Measurements from ENCODE around the gene RNASEL. TPM values are rescaled to one million over a fixed set of nuclear protein-coding genes. Genes with fewer than 3 reads are reported as not detected.

The RNASEL gene
- polyA plus RNA-seq, 1 of the 3 experiments (the other 2 are of a cell fraction), result not detected

GRCh38 chr1:182589520-182589919 is 464 bp upstream of the RNASEL start (continued):
- TF ChIP-seq, protein P1, sequence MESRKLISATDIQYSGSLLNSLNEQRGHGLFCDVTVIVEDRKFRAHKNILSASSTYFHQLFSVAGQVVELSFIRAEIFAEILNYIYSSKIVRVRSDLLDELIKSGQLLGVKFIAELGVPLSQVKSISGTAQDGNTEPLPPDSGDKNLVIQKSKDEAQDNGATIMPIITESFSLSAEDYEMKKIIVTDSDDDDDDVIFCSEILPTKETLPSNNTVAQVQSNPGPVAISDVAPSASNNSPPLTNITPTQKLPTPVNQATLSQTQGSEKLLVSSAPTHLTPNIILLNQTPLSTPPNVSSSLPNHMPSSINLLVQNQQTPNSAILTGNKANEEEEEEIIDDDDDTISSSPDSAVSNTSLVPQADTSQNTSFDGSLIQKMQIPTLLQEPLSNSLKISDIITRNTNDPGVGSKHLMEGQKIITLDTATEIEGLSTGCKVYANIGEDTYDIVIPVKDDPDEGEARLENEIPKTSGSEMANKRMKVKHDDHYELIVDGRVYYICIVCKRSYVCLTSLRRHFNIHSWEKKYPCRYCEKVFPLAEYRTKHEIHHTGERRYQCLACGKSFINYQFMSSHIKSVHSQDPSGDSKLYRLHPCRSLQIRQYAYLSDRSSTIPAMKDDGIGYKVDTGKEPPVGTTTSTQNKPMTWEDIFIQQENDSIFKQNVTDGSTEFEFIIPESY (IDR thresholded peaks at IDR 0.05; ENCODE audit: borderline replicate concordance, low read depth), result no peak
- no peak for TF ChIP-seq TEAD4 (IDR thresholded peaks at IDR 0.05; ENCODE audit: borderline replicate concordance, insufficient read depth)

GRCh38 chr1:182587666-182588499 is 1.2 kb downstream of the RNASEL start:
- ChIA-PET CTCF (interaction anchor here (1.0 to 4.6 kb wide), 3 partner anchors 9 to 196 kb away, joined by 4 to 40 read pairs (median 19); no protein-coding TSS in a partner anchor), POLR2A (no interaction called here)
- no peak overlapping the region for H3K27ac ChIP-seq (ENCODE audit: low read depth in 2 of 2, low read length in 1 of 2)
- H3K79me2 ChIP-seq (ENCODE audit: insufficient read depth), result no peaks in the 10 kb centered on the region
- H3K4me1 ChIP-seq (ENCODE audit: control insufficient read depth in 1 of 2, insufficient read depth in 2 of 2, low read depth in 1 of 2, low read length in 1 of 2), result no peaks in the 10 kb centered on the region
- no peaks in the 10 kb centered on the region; the same call in 1 of the 2 replicates for H3K27me3 ChIP-seq (ENCODE audit: insufficient read depth)
- no peaks in the 10 kb centered on the region for H3K9me2 ChIP-seq
- H3F3A ChIP-seq (replicated peaks; ENCODE audit: insufficient read depth), result no peaks in the 10 kb centered on the region
- TF ChIP-seq YY1 (IDR thresholded peaks at IDR 0.05; ENCODE audit: low read depth), result no peak
- TF ChIP-seq NFIC (IDR thresholded peaks at IDR 0.05; ENCODE audit: borderline replicate concordance), result no peak
- TF ChIP-seq, protein P2, sequence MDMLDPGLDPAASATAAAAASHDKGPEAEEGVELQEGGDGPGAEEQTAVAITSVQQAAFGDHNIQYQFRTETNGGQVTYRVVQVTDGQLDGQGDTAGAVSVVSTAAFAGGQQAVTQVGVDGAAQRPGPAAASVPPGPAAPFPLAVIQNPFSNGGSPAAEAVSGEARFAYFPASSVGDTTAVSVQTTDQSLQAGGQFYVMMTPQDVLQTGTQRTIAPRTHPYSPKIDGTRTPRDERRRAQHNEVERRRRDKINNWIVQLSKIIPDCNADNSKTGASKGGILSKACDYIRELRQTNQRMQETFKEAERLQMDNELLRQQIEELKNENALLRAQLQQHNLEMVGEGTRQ (IDR thresholded peaks at IDR 0.05; ENCODE audit: borderline replicate concordance, low read depth, low read length), result no peak
- no peak for TF ChIP-seq RXRA (IDR thresholded peaks at IDR 0.05; ENCODE audit: borderline replicate concordance, low read depth)
- no peak for TF ChIP-seq CHD2 (IDR thresholded peaks at IDR 0.05; ENCODE audit: low read length, partially characterized antibody)
- TF ChIP-seq, protein P3, sequence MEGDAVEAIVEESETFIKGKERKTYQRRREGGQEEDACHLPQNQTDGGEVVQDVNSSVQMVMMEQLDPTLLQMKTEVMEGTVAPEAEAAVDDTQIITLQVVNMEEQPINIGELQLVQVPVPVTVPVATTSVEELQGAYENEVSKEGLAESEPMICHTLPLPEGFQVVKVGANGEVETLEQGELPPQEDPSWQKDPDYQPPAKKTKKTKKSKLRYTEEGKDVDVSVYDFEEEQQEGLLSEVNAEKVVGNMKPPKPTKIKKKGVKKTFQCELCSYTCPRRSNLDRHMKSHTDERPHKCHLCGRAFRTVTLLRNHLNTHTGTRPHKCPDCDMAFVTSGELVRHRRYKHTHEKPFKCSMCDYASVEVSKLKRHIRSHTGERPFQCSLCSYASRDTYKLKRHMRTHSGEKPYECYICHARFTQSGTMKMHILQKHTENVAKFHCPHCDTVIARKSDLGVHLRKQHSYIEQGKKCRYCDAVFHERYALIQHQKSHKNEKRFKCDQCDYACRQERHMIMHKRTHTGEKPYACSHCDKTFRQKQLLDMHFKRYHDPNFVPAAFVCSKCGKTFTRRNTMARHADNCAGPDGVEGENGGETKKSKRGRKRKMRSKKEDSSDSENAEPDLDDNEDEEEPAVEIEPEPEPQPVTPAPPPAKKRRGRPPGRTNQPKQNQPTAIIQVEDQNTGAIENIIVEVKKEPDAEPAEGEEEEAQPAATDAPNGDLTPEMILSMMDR (IDR thresholded peaks at IDR 0.05), result no peak
- no peak for TF ChIP-seq MEF2A (IDR thresholded peaks at IDR 0.05; ENCODE audit: borderline replicate concordance, low read depth)
- TF ChIP-seq FOXM1 (IDR thresholded peaks at IDR 0.05; ENCODE audit: low read depth), result no peak
- no peak for TF ChIP-seq TCF12 (IDR thresholded peaks at IDR 0.05)
- no peak for DNase-seq
- H3K4me2 ChIP-seq, result no peak overlapping the region
- H3K36me3 ChIP-seq (replicated peaks in 1 of 2; ENCODE audit: control insufficient read depth in 1 of 2, insufficient read depth in 2 of 2, low read length in 1 of 2), result no peaks in the 10 kb centered on the region
- no peak overlapping the region for H2AFZ ChIP-seq (ENCODE audit: low read depth)
- H3K9ac ChIP-seq, result no peak overlapping the region
- no peaks in the 10 kb centered on the region for H4K20me1 ChIP-seq (ENCODE audit: insufficient read depth)
- H3K9me3 ChIP-seq, result no peaks in the 10 kb centered on the region
- WGBS (ENCODE audit: low lambda C conversion rate), result 32% methylated on average over 4 of the region's 4 CpGs
- H3K4me3 ChIP-seq (ENCODE audit: low read depth in 2 of 2, low read length in 1 of 2), result no peak overlapping the region
